ELR (cell line): Measurements from ENCODE around the gene PTPN11.
"Not testable (repeated sequence)": the region's sequence is repeated elsewhere in the genome, so short reads cannot be mapped to it uniquely, and the experiment has no call there.

Source experiments
- DNase-seq: peaks from one replicate; pipeline ENCODE4 v3.0.0-alpha.2; 2015; ENCODE audit warnings: low read depth

The PTPN11 gene

DNA sequence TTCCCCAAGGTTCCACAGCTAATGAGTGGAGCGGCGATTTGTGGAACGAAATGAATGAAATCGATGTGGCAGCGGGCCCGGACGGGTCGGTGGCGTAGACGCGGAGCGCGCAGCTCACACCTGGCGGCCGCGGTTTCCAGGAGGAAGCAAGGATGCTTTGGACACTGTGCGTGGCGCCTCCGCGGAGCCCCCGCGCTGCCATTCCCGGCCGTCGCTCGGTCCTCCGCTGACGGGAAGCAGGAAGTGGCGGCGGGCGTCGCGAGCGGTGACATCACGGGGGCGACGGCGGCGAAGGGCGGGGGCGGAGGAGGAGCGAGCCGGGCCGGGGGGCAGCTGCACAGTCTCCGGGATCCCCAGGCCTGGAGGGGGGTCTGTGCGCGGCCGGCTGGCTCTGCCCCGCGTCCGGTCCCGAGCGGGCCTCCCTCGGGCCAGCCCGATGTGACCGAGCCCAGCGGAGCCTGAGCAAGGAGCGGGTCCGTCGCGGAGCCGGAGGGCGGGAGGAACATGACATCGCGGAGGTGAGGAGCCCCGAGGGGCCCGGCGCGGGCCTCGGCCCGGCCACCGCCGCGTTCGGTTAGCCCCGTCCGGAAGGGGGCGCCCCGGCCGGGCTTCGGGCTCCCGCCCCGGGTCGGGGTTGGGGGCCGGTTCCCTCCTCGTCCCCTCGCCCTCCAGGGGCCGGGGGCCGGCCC is at the start of gene PTPN11:
Gene PTPN11, plus strand, starts transcription at position 340 of the 689 bp plus-strand sequence. Its CDS starts 165 bp downstream, at position 505.
- DNase-seq = peak; percentile 88

- DNase-seq = peak; percentile 40
Observed at GRCh38 chr12:112370199-112370598, 48.5 kb upstream of the PTPN11 start.

GRCh38 chr12:112370868-112371510 is 47.8 kb upstream of the PTPN11 start:
- no peak for DNase-seq

- no peak for DNase-seq
Observed at GRCh38 chr12:112374166-112374740, 44.5 kb upstream of the PTPN11 start.

DNA sequence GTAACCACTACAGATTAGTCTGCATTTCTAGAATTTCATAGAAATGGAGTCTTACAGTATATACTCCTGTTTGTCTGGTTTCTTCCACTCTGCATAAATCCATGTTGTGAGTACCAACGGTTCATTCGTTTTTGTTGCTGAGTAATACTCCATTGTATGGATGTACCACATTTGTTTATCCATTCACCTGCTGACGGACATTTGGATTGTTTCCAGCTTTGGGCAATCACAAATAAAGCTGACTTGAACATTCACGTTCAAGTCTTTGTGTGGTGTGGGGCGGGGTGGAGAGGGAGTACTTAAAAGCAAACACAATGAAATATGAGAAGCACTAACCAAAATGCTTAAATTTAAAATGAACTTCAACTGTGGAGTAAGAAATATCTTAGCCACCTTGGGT is 43.6 kb upstream of the PTPN11 start:
- no peak for DNase-seq

- DNase-seq = no peak
Observed at GRCh38 chr12:112380663-112381405, 37.9 kb upstream of the PTPN11 start.

- peak; percentile 46 for DNase-seq
Observed at GRCh38 chr12:112381406-112381882, 37.3 kb upstream of the PTPN11 start.

GRCh38 chr12:112381883-112382796 is 36.6 kb upstream of the PTPN11 start, which contains the start of gene HECTD4:
Gene HECTD4 (minus strand): TSS chr12:112382431. CDS start chr12:112382128, 303 bp downstream.
- DNase-seq = peak; percentile 93

DNA sequence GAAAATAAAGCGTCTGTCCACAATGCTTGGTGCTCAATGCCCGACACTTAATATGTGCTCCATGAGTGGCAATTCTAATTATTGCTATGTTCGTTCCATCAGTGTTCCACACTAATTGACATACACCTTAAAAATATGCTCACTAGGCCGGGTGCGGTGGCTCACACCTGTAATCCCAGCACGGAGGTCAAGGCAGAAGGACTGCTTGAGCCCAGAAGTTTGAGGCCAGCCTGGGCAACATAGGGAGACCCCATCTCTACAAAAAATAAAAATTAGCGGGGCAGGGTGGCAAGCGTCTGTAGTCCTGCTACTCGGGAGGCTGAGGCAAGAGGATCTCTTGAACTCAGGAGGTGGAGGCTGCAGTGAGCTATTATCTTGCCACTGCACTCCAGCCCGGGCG is 35.9 kb upstream of the PTPN11 start:
- DNase-seq = no peak

GRCh38 chr12:112386726-112387125 is 32.0 kb upstream of the PTPN11 start:
- no peak for DNase-seq

DNA sequence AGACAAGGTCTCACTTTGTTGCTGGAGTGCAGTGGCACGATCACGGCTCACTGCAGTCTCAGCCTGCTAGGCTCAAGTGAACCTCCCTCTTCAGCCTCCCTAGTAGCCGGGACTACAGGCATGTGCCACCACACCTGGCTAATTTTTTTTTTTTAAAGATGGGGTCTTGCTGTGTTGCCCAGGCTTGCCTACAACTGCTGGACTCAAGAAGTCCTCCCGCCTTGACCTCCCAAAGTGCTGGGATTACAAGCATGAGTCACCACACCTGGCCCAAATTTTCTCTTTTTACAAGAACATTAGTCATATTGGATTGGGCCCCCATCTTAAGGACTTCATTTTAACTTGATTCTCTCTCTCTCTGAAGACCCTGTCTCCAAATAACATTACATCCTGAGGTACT is 29.5 kb upstream of the PTPN11 start:
- no peak for DNase-seq

DNA sequence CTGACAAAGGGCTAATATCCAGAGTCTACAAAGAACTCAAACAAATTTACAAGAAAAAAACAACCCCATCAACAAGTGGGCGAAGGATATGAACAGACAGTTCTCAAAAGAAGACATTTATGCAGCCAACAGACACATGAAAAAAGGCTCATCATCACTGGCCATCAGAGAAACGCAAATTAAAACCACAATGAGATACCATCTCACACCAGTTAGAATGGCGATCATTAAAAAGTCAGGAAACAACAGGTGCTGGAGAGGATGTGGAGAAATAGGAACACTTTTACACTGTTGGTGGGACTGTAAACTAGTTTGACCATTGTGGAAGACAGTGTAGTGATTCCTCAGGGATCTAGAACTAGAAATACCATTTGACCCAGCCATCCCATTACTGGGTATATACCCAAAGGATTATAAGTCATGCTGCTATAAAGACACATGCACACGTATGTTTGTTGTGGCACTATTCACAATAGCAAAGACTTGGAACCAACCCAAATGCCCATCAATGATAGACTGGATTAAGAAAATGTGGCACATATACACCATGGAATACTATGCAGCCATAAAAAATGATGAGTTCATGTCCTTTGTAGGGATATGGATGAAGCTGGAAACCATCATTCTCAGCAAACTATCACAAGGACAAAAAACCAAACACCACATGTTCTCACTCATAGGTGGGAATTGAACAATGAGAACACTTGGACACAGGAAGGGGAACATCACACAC is 28.7 kb upstream of the PTPN11 start:
- not testable (repeated sequence) for DNase-seq

GRCh38 chr12:112393328-112393727 is 25.4 kb upstream of the PTPN11 start:
- no peak for DNase-seq

DNA sequence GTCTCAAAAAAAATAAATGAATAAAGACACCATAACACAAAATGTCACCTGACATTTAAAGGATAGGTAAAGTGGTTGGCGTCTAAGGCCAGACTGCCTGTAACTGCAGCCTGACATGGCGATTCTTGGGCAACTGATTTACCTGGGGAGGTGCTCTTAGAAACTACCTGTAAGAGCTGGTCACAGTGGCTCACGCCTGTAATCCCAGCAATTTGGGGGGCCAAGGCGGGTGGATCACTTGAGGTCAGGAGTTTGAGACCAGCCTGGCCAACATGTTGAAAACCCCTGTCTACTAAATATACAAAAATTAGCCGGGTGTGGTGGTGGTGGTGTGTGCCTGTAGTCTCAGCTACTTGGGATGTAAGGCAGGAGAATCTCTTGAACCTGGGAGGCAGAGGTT is 17.7 kb upstream of the PTPN11 start:
- no peak for DNase-seq

DNA sequence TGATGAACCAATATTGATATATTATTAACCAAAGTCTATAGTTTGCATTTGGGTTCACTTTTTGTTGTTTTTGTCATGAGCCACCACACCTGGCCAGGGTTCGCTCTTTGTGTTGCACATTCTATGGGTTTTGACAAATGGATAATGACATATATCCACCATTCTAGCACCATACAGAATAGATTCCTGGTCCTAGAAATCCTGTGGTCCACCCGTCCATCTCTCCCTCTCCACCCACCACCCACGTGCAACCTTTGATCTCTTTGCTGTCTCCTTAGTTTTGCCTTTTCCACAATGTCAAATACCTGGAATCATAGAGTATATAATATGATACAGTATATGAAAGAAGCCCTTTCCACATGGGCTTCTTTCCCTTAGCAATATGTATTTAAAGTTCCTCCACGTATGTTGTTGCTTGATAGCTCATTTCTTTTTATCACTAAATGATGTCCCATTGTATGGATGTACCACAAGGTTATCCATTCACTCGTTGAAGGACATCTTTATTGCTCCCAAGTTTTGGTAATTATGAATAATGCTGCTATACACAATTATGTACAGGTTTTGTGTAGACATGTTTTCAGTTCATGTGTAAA is 16.7 kb upstream of the PTPN11 start:
- no peak for DNase-seq

DNA sequence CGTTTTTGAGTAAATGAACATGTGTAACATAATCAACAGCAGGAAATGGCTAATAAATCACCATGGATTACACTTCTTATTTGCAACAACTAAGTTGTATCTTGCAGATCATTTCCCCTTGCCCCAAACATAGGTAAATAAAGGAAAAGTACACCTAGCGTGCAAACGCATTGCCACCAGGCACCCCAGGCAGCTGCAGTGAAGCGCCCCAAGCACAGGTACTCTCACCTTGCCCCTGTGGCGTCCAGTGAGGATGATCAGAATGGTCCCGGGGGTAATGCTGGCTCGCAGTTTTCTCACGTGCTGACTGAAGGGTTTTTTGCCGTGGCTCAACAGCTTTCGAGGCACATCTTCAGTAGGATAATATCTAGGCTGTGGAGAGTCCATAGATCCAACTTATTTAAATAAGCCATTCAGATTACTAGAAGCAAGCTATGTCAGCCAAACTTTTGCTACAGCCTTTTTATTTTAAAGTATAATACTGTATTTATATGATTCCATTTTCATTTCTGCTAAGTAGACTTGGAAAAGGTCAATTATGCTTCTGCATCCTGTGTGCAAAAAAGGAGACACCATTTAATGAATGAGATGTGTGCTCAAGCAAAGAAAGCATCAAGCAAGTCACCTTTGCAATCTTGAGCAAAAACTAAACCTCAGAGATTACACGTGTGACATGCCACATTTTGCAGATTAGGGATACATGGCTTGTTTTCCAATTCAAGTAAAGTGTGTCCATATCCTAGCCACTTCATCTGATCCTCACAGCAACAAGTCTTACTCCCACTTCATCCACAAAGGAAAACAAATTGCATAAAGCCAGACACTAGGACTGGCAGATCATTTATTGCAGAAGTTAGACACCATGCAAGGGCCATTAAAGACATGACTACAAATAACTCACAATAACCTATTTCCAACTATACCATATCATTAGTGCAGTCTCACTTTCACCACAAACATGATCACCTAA is 11.9 kb upstream of the PTPN11 start:
- DNase-seq = no peak

DNA sequence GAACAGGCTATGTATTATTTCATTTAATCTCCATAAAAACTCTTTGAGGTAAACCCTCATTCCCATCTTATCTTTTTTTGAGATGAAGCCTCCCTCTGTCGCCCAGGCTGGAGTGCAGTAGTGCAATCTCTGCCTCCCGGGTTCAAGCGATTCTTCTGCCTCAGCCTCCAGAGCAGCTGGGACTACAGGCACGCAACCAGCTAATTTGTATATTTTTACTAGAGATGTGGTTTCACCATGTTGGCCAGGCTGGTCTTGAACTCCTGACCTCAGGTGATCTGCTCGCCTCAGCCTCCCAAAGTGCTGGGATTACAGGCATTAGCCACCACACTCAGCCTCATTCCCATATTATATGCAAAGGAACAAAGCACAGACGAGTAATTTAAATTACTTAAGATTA is 11.1 kb upstream of the PTPN11 start:
- not testable (repeated sequence) for DNase-seq

DNA sequence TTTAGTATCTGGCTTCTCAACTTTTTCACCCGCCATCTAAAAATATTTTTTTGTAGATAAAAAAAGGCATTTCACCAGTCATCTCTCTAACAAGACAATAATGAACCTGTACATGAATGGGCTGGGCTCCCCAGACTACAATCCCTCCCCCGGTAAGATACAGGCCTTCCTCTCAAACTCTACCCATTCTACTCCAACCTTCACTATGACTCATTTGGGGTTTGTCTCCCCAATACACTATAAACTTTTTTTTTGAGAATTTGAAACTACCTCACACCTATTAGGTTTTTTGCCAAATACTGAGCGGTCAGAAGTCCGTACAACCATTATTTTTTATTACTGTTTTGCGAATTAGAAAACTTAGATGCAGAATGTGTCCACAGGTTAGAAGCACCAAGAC is 10.1 kb upstream of the PTPN11 start:
- peak; percentile 46 for DNase-seq
